ENCODE results near the gene DPY19L3.
"Not testable (repeated sequence)": the region's sequence is repeated elsewhere in the genome, so short reads cannot be mapped to it uniquely, and the experiment has no call there.

The DPY19L3 gene

GRCh38 chr19:32436692-32437091, 31.1 kb downstream of the DPY19L3 start:
- Histone ChIP-seq H3K9me3 (ENCODE audit: control insufficient read depth, low read length) (no peaks in the 10 kb centered on the region), H3K27ac (ENCODE audit: insufficient read depth, low read length, poor library complexity, severe bottlenecking) (no peak overlapping the region), H3K4me3 (ENCODE audit: insufficient read depth, low read depth, low read length, poor library complexity, severe bottlenecking) (no peak overlapping the region), H3K27me3 (replicated peaks; ENCODE audit: control insufficient read depth, insufficient read depth, low read length, poor library complexity, severe bottlenecking) (no peaks in the 10 kb centered on the region), H3K4me1 (ENCODE audit: control insufficient read depth, insufficient read depth, low read length, poor library complexity, severe bottlenecking) (no peaks in the 10 kb centered on the region), H3K36me3 (ENCODE audit: control insufficient read depth, insufficient read depth, low read length) (no peaks in the 10 kb centered on the region)
- DNase-seq: no peak

- H3K36me3 ChIP-seq (ENCODE audit: control insufficient read depth, insufficient read depth, low read length): no peaks in the 10 kb centered on the region
- H3K27ac ChIP-seq (ENCODE audit: insufficient read depth, low read length, poor library complexity, severe bottlenecking): no peak overlapping the region
- no peak overlapping the region for H3K4me3 ChIP-seq (ENCODE audit: insufficient read depth, low read depth, low read length, poor library complexity, severe bottlenecking)
- no peaks in the 10 kb centered on the region for H3K4me1 ChIP-seq (ENCODE audit: control insufficient read depth, insufficient read depth, low read length, poor library complexity, severe bottlenecking)
- DNase-seq: no peak
- no peaks in the 10 kb centered on the region for H3K9me3 ChIP-seq (ENCODE audit: control insufficient read depth, low read length)
- no peaks in the 10 kb centered on the region for H3K27me3 ChIP-seq (replicated peaks; ENCODE audit: control insufficient read depth, insufficient read depth, low read length, poor library complexity, severe bottlenecking)
These were observed 31.5 kb downstream of the DPY19L3 start for GRCh38 chr19:32437096-32437495.

- Histone ChIP-seq H3K27ac (ENCODE audit: insufficient read depth, low read length, poor library complexity, severe bottlenecking) (no peak overlapping the region), H3K36me3 (ENCODE audit: control insufficient read depth, insufficient read depth, low read length) (no peaks in the 10 kb centered on the region), H3K9me3 (ENCODE audit: control insufficient read depth, low read length) (no peaks in the 10 kb centered on the region)
These were observed 33.2 kb downstream of the DPY19L3 start for GRCh38 chr19:32438751-32439150.

GRCh38 chr19:32442650-32443049, 37.1 kb downstream of the DPY19L3 start:
- no peak overlapping the region for H3K4me3 ChIP-seq (ENCODE audit: insufficient read depth, low read depth, low read length, poor library complexity, severe bottlenecking)

More at GRCh38 chr19:32438751-32439150, 33.2 kb downstream of the DPY19L3 start:
- H3K4me1 ChIP-seq (ENCODE audit: control insufficient read depth, insufficient read depth, low read length, poor library complexity, severe bottlenecking): no peaks in the 10 kb centered on the region
- no peak for DNase-seq
- H3K27me3 ChIP-seq (replicated peaks; ENCODE audit: control insufficient read depth, insufficient read depth, low read length, poor library complexity, severe bottlenecking): no peaks in the 10 kb centered on the region
- H3K4me3 ChIP-seq (ENCODE audit: insufficient read depth, low read depth, low read length, poor library complexity, severe bottlenecking): no peak overlapping the region

GRCh38 chr19:32447534-32447933, 42.0 kb downstream of the DPY19L3 start:
- H3K27ac ChIP-seq (ENCODE audit: insufficient read depth, low read length, poor library complexity, severe bottlenecking); H3K4me3 ChIP-seq (ENCODE audit: insufficient read depth, low read depth, low read length, poor library complexity, severe bottlenecking); H3K27me3 ChIP-seq (replicated peaks; ENCODE audit: control insufficient read depth, insufficient read depth, low read length, poor library complexity, severe bottlenecking); DNase-seq; H3K36me3 ChIP-seq (ENCODE audit: control insufficient read depth, insufficient read depth, low read length); H3K9me3 ChIP-seq (ENCODE audit: control insufficient read depth, low read length); H3K4me1 ChIP-seq (ENCODE audit: control insufficient read depth, insufficient read depth, low read length, poor library complexity, severe bottlenecking): not testable (repeated sequence)

More at GRCh38 chr19:32442650-32443049, 37.1 kb downstream of the DPY19L3 start:
- Histone ChIP-seq H3K9me3 (ENCODE audit: control insufficient read depth, low read length) (no peaks in the 10 kb centered on the region), H3K27ac (ENCODE audit: insufficient read depth, low read length, poor library complexity, severe bottlenecking) (no peak overlapping the region), H3K4me1 (ENCODE audit: control insufficient read depth, insufficient read depth, low read length, poor library complexity, severe bottlenecking) (no peaks in the 10 kb centered on the region), H3K36me3 (ENCODE audit: control insufficient read depth, insufficient read depth, low read length) (no peaks in the 10 kb centered on the region), H3K27me3 (replicated peaks; ENCODE audit: control insufficient read depth, insufficient read depth, low read length, poor library complexity, severe bottlenecking) (no peaks in the 10 kb centered on the region)
- DNase-seq: no peak

- Histone ChIP-seq H3K27ac (ENCODE audit: insufficient read depth, low read length, poor library complexity, severe bottlenecking) (no peak overlapping the region), H3K4me3 (ENCODE audit: insufficient read depth, low read depth, low read length, poor library complexity, severe bottlenecking) (no peak overlapping the region), H3K36me3 (ENCODE audit: control insufficient read depth, insufficient read depth, low read length) (no peaks in the 10 kb centered on the region), H3K27me3 (replicated peaks; ENCODE audit: control insufficient read depth, insufficient read depth, low read length, poor library complexity, severe bottlenecking) (no peaks in the 10 kb centered on the region), H3K4me1 (ENCODE audit: control insufficient read depth, insufficient read depth, low read length, poor library complexity, severe bottlenecking) (no peaks in the 10 kb centered on the region), H3K9me3 (ENCODE audit: control insufficient read depth, low read length) (no peaks in the 10 kb centered on the region)
- DNase-seq: no peak
These were observed 42.5 kb downstream of the DPY19L3 start for GRCh38 chr19:32448026-32448425.

GRCh38 chr19:32450217-32450616, 44.6 kb downstream of the DPY19L3 start:
- H3K27ac ChIP-seq (ENCODE audit: insufficient read depth, low read length, poor library complexity, severe bottlenecking): no peak overlapping the region
- H3K4me3 ChIP-seq (ENCODE audit: insufficient read depth, low read depth, low read length, poor library complexity, severe bottlenecking): no peak overlapping the region
- no peaks in the 10 kb centered on the region for H3K4me1 ChIP-seq (ENCODE audit: control insufficient read depth, insufficient read depth, low read length, poor library complexity, severe bottlenecking)
- no peaks in the 10 kb centered on the region for H3K27me3 ChIP-seq (replicated peaks; ENCODE audit: control insufficient read depth, insufficient read depth, low read length, poor library complexity, severe bottlenecking)
- H3K36me3 ChIP-seq (ENCODE audit: control insufficient read depth, insufficient read depth, low read length): no peaks in the 10 kb centered on the region
- no peak for DNase-seq
- no peaks in the 10 kb centered on the region for H3K9me3 ChIP-seq (ENCODE audit: control insufficient read depth, low read length)

- DNase-seq: no peak
- Histone ChIP-seq H3K27ac (ENCODE audit: insufficient read depth, low read length, poor library complexity, severe bottlenecking) (no peak overlapping the region), H3K36me3 (ENCODE audit: control insufficient read depth, insufficient read depth, low read length) (no peaks in the 10 kb centered on the region), H3K4me3 (ENCODE audit: insufficient read depth, low read depth, low read length, poor library complexity, severe bottlenecking) (no peak overlapping the region), H3K27me3 (replicated peaks; ENCODE audit: control insufficient read depth, insufficient read depth, low read length, poor library complexity, severe bottlenecking) (no peaks in the 10 kb centered on the region), H3K4me1 (ENCODE audit: control insufficient read depth, insufficient read depth, low read length, poor library complexity, severe bottlenecking) (no peaks in the 10 kb centered on the region), H3K9me3 (ENCODE audit: control insufficient read depth, low read length) (no peaks in the 10 kb centered on the region)
These were observed 48.2 kb downstream of the DPY19L3 start for GRCh38 chr19:32453736-32454135.

- Histone ChIP-seq H3K36me3 (ENCODE audit: control insufficient read depth, insufficient read depth, low read length) (no peaks in the 10 kb centered on the region), H3K27me3 (replicated peaks; ENCODE audit: control insufficient read depth, insufficient read depth, low read length, poor library complexity, severe bottlenecking) (no peaks in the 10 kb centered on the region), H3K27ac (ENCODE audit: insufficient read depth, low read length, poor library complexity, severe bottlenecking) (no peak overlapping the region), H3K4me3 (ENCODE audit: insufficient read depth, low read depth, low read length, poor library complexity, severe bottlenecking) (no peak overlapping the region), H3K9me3 (ENCODE audit: control insufficient read depth, low read length) (no peaks in the 10 kb centered on the region), H3K4me1 (ENCODE audit: control insufficient read depth, insufficient read depth, low read length, poor library complexity, severe bottlenecking) (no peaks in the 10 kb centered on the region)
- no peak for DNase-seq
These were observed 50.8 kb downstream of the DPY19L3 start for GRCh38 chr19:32456406-32456805.

- Histone ChIP-seq H3K27ac (ENCODE audit: insufficient read depth, low read length, poor library complexity, severe bottlenecking) (no peak overlapping the region), H3K36me3 (ENCODE audit: control insufficient read depth, insufficient read depth, low read length) (no peaks in the 10 kb centered on the region), H3K4me1 (ENCODE audit: control insufficient read depth, insufficient read depth, low read length, poor library complexity, severe bottlenecking) (no peaks in the 10 kb centered on the region), H3K9me3 (ENCODE audit: control insufficient read depth, low read length) (no peaks in the 10 kb centered on the region), H3K4me3 (ENCODE audit: insufficient read depth, low read depth, low read length, poor library complexity, severe bottlenecking) (no peak overlapping the region), H3K27me3 (replicated peaks; ENCODE audit: control insufficient read depth, insufficient read depth, low read length, poor library complexity, severe bottlenecking) (no peaks in the 10 kb centered on the region)
- no peak for DNase-seq
These were observed 52.1 kb downstream of the DPY19L3 start for GRCh38 chr19:32457571-32458158.
